Activated CD8-positive, alpha-beta memory T cell treated with anti-CD3 and anti-CD28 coated beads for 4 hours (primary cell): Measurements from ENCODE around the gene LRRC53.

Source experiments
- DNase-seq, 2 donors: peaks; one replicate each; pipeline ENCODE4 v3.0.0-alpha.2; 2020; ENCODE audit warnings: low read depth in 2 of 2

Gene LRRC53

GRCh38 chr1:74436078-74436477 lies 76.3 kb downstream of the LRRC53 start:
- no peak for DNase-seq

GRCh38 chr1:74434321-74434720 lies 78.1 kb downstream of the LRRC53 start:
- DNase-seq: no peak

GRCh38 chr1:74432325-74432724 lies 80.1 kb downstream of the LRRC53 start:
- no peak for DNase-seq

DNA sequence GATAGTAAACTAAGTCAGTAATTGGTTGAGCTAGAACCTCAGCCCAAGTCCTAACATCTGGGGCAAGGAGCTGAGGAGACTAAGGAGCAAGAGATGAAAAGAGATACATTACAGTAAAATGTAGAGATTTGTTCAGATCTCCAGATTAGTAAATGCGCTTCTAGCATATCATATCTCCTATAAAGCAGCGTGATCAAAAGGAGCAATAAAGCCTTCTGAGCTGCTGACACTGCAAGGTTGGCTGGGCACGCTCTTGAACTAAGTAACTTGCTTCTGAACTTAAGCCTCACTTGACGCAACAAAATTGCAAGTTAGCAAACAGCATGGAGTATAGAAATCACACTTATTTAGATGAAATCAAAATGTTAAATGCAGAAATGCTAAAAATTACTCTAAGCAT lies 80.9 kb downstream of the LRRC53 start:
- DNase-seq: no peak

- DNase-seq: no peak
Observed at GRCh38 chr1:74430342-74430934, 82.0 kb downstream of the LRRC53 start.

DNA sequence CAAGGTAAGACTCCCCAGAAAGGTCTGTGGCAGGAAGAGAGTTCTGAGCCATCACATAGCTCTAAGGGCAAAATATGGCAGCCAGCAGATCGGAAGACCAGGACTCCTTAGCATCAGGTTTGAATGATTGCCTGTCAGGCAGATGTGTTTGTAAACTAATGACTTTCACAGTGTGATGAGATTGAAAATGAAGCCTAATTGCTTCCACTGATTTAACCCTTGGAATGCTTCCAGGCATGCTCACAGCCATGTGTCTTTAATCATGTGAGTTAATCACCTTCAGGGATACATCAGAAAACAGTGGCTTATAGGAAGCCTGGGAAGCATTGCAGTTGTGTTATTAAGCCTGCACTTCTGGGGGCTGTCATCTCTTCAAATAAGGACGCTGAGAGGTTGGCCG lies 82.8 kb downstream of the LRRC53 start:
- no peak for DNase-seq

DNA sequence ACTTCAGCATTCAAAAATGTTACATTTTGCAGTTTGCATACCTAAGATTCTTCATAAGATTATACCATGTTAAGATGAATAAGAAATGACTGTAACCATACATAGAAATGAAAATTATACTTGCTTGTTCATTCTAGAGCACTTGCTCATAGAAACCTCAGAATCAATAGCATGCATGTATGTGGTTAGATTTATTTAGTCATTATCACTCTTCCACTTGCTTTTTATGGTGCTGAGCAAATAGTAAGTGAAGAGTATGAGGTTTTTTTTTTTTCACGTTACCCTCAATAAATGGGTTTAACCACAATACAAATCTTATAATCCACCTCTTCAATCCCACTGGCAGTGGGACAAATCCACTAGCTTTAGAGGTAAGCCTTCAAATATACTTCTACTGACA lies 84.7 kb downstream of the LRRC53 start:
- DNase-seq: no peak

- no peak for DNase-seq
Observed at GRCh38 chr1:74426208-74426937, 86.0 kb downstream of the LRRC53 start.

- DNase-seq: no peak
Observed at GRCh38 chr1:74425676-74426075, 86.7 kb downstream of the LRRC53 start.

DNA sequence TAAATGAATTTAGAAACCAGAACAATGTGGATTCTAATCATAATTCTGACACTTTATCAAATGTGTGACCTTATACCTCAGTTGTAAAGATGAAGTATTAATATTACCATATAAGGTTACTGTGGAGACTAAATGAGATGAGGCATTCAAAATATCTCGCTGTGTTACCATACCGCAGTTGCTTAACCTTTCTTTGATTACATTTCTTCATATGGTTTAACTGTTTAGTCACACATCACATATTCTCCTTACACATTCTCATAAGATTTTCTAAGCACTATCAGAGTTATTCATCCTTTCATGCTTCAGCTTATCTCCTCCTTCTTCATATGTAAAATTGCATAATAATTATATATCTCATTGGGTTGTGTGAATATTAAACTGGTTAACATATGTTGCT lies 88.9 kb downstream of the LRRC53 start:
- DNase-seq: no peak

DNA sequence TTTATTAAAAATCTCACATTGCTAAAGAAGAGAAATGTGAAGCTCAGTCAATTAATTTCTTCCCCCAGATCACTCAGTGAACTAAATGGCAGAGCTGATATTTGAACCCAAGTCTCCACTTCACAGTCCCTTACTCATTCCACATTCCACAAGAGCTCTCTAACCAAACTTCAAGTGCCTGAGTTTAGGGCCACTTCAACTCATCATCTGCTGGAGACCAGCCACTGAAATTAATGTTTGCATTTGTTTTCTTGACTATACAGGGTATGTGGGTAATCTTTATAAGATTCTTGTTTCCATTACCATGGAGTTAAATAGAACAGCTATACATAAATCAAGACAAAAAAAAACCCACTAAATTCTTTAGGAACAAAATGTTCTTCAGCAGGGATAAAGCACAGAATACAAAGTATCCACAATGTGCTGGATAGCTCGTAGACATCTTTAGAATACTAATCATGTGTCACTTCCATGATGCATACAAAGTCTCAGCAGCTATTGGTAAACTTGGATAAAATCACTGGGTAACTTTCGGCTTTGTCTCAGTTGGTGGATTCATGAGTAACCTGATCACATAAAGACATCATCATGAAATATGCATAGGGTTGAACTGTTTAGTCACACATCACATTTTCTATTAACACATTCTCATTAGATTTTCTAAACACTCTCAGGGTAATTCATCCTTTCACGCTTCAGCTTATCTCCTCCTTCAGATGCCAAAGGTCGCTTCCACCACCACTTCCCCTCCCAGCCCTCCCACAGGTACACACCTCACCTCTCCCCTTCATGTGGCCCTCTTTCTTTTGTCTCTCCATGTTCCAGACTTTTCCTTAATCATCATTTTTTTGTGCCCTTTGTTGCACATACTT lies 89.8 kb downstream of the LRRC53 start:
- DNase-seq: no peak

DNA sequence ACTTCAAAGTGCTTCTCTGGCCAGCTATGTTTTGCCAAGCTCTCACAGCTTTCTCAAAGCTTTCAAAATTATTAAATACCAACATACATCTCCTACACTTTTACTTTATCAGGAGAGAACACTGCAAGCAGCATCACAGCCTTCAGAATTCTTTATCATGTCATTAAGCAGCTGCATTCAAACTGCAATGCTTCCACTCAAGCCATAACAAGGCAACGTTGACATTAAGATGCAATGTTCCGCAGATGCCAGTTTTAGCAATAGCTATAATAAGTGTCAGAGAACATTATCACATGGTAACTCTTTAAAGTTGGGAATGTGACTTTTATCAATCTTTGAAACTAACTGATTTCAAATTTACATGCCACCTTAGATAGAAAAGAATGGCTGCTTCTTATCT lies 91.9 kb downstream of the LRRC53 start:
- no peak for DNase-seq
